ENCODE measurements around the gene ACTN4. TPM values are rescaled to one million over a fixed set of nuclear protein-coding genes. Genes with fewer than 3 reads are reported as not detected.
A peak's percentile ranks its signal among the peaks of the same experiment; 100 is the strongest.

ACTN4 gene
- total RNA-seq, 1 donor from 2014 or later = 744 TPM

GRCh38 chr19:38644719-38645118, 2.7 kb upstream of the ACTN4 start:
- no peak for TF ChIP-seq CTCF (IDR thresholded peaks at IDR 0.05; ENCODE audit: unreplicated experiment)
- peaks cover 18% of the 10 kb centered on the region for H3K27me3 Mint-ChIP-seq (ENCODE audit: unreplicated experiment)
- H3K36me3 Mint-ChIP-seq (ENCODE audit: low read depth, unreplicated experiment) = peaks cover 17% of the 10 kb centered on the region
- H3K4me1 Mint-ChIP-seq (ENCODE audit: unreplicated experiment) = peaks cover 30% of the 10 kb centered on the region
- DNase-seq (ENCODE audit: low spot score) = no peak
- H3K9me3 Mint-ChIP-seq (ENCODE audit: unreplicated experiment) = peaks cover 5% of the 10 kb centered on the region
- H3K4me3 Mint-ChIP-seq (ENCODE audit: unreplicated experiment) = no peak overlapping the region
- no peak overlapping the region for H3K27ac Mint-ChIP-seq (ENCODE audit: unreplicated experiment)

GRCh38 chr19:38647966-38648768, 718 bp downstream of the ACTN4 start:
- H3K27ac Mint-ChIP-seq (ENCODE audit: unreplicated experiment) = peak overlapping the region; percentile 98
- DNase-seq (ENCODE audit: low spot score) = no peak
- peak overlapping the region; percentile 100 for H3K4me3 Mint-ChIP-seq (ENCODE audit: unreplicated experiment)
- peaks cover 19% of the 10 kb centered on the region for H3K27me3 Mint-ChIP-seq (ENCODE audit: unreplicated experiment)
- TF ChIP-seq CTCF (IDR thresholded peaks at IDR 0.05; ENCODE audit: unreplicated experiment) = no peak
- peaks cover 5% of the 10 kb centered on the region for H3K9me3 Mint-ChIP-seq (ENCODE audit: unreplicated experiment)
- peaks cover 17% of the 10 kb centered on the region for H3K36me3 Mint-ChIP-seq (ENCODE audit: low read depth, unreplicated experiment)
- H3K4me1 Mint-ChIP-seq (ENCODE audit: unreplicated experiment) = peaks cover 53% of the 10 kb centered on the region

- peaks cover 5% of the 10 kb centered on the region for H3K9me3 Mint-ChIP-seq (ENCODE audit: unreplicated experiment)
These were observed 1.4 kb downstream of the ACTN4 start for GRCh38 chr19:38648769-38649304.

GRCh38 chr19:38649305-38650171, 2.1 kb downstream of the ACTN4 start:
- no peak for TF ChIP-seq CTCF (IDR thresholded peaks at IDR 0.05; ENCODE audit: unreplicated experiment)
- H3K36me3 Mint-ChIP-seq (ENCODE audit: low read depth, unreplicated experiment) = peaks cover 17% of the 10 kb centered on the region
- H3K4me1 Mint-ChIP-seq (ENCODE audit: unreplicated experiment) = peaks cover 64% of the 10 kb centered on the region
- no peak for DNase-seq (ENCODE audit: low spot score)
- peaks cover 19% of the 10 kb centered on the region for H3K27me3 Mint-ChIP-seq (ENCODE audit: unreplicated experiment)
- H3K9me3 Mint-ChIP-seq (ENCODE audit: unreplicated experiment) = peaks cover 5% of the 10 kb centered on the region
- peak overlapping the region; percentile 100 for H3K4me3 Mint-ChIP-seq (ENCODE audit: unreplicated experiment)
- peak overlapping the region; percentile 98 for H3K27ac Mint-ChIP-seq (ENCODE audit: unreplicated experiment)

More at GRCh38 chr19:38648769-38649304, 1.4 kb downstream of the ACTN4 start:
- Mint-ChIP-seq H3K4me3 (ENCODE audit: unreplicated experiment) (peak overlapping the region; percentile 100), H3K4me1 (ENCODE audit: unreplicated experiment) (peaks cover 60% of the 10 kb centered on the region), H3K27ac (ENCODE audit: unreplicated experiment) (peak overlapping the region; percentile 98), H3K36me3 (ENCODE audit: low read depth, unreplicated experiment) (peaks cover 17% of the 10 kb centered on the region), H3K27me3 (ENCODE audit: unreplicated experiment) (peaks cover 19% of the 10 kb centered on the region)
- no peak for TF ChIP-seq CTCF (IDR thresholded peaks at IDR 0.05; ENCODE audit: unreplicated experiment)
- no peak for DNase-seq (ENCODE audit: low spot score)

Measured in endothelial cell (in vitro differentiated cells).